Mesenchymal stem cell (in vitro differentiated cells and primary cell): ENCODE results near the gene BAHCC1.
A peak's percentile ranks its signal among the peaks of the same experiment; 100 is the strongest.

Experiments used
- DNase-seq: peaks from one replicate; pipeline ENCODE4 v3.0.0-alpha.2; 2013
- H2AFZ ChIP-seq: one replicate; pipeline ENCODE4 v1.6.1; 2013; ENCODE audit warnings: low read depth, mild to moderate bottlenecking, control low read depth, inconsistent platforms, low read length, moderate library complexity
- H2AK5ac ChIP-seq: 2 replicates; pipeline ENCODE4 v1.6.1; 2013; ENCODE audit warnings: low read length, moderate library complexity, mild to moderate bottlenecking, inconsistent platforms; ENCODE audit not compliant: severe bottlenecking
- H2BK120ac ChIP-seq: one replicate; pipeline ENCODE4 v1.6.1; 2013; ENCODE audit warnings: low read depth, mild to moderate bottlenecking, inconsistent platforms, low read length, moderate library complexity
- H2BK12ac ChIP-seq, 2 experiments: one replicate each; pipeline ENCODE4 v1.6.1; 2013; ENCODE audit warnings: inconsistent platforms in 2 of 2, low read length in 2 of 2, mild to moderate bottlenecking in 2 of 2, moderate library complexity in 2 of 2, control low read depth in 1 of 2
- H2BK15ac ChIP-seq: one replicate; pipeline ENCODE4 v1.6.1; 2013; ENCODE audit warnings: mild to moderate bottlenecking, low read depth, inconsistent platforms; ENCODE audit not compliant: poor library complexity, severe bottlenecking
- H2BK5ac ChIP-seq: 2 replicates; pipeline ENCODE4 v1.6.1; 2013; ENCODE audit warnings: low read depth, mild to moderate bottlenecking, low read length, control low read depth, inconsistent platforms; ENCODE audit not compliant: poor library complexity, severe bottlenecking
- H3K14ac ChIP-seq, 2 experiments: one replicate each; pipeline ENCODE4 v1.6.1; 2013; ENCODE audit warnings: inconsistent platforms in 2 of 2, low read length in 2 of 2, control low read depth in 1 of 2, mild to moderate bottlenecking in 1 of 2, moderate library complexity in 1 of 2
- H3K18ac ChIP-seq, 2 experiments: one replicate each; pipeline ENCODE4 v1.6.1; 2013; ENCODE audit warnings: inconsistent platforms in 2 of 2, low read length in 2 of 2, control low read depth in 1 of 2, low read depth in 1 of 2, mild to moderate bottlenecking in 1 of 2
- H3K23ac ChIP-seq, 2 experiments: one replicate each; pipeline ENCODE4 v1.6.1; 2013; ENCODE audit warnings: inconsistent platforms in 2 of 2, low read length in 2 of 2, mild to moderate bottlenecking in 2 of 2, moderate library complexity in 2 of 2, control low read depth in 1 of 2
- H3K27ac ChIP-seq: 2 replicates; pipeline ENCODE4 v1.5.1; 2013; ENCODE audit warnings: mild to moderate bottlenecking, moderate library complexity, low read length, control low read depth, inconsistent platforms; ENCODE audit not compliant: poor library complexity, severe bottlenecking
- H3K27me3 ChIP-seq, 2 experiments: 2 replicates each; pipeline versions ENCODE4 v1.6.1 to v1.7.0; 2013; ENCODE audit warnings: low read length in 2 of 2, mild to moderate bottlenecking in 2 of 2, moderate library complexity in 2 of 2, control low read depth in 1 of 2, inconsistent platforms in 1 of 2; ENCODE audit not compliant: control insufficient read depth in 1 of 2, insufficient read depth in 1 of 2
- H3K36me3 ChIP-seq, 2 experiments: 2 replicates each; pipeline versions ENCODE4 v1.6.1 to v1.7.0; 2013; ENCODE audit warnings: low read length in 2 of 2, control low read depth in 1 of 2, inconsistent platforms in 1 of 2, low read depth in 1 of 2, mild to moderate bottlenecking in 1 of 2; ENCODE audit not compliant: insufficient read depth in 2 of 2, control insufficient read depth in 1 of 2
- H3K4ac ChIP-seq, 2 experiments: one replicate each; pipeline ENCODE4 v1.6.1; 2013; ENCODE audit warnings: inconsistent platforms in 2 of 2, low read length in 2 of 2, mild to moderate bottlenecking in 2 of 2, moderate library complexity in 2 of 2, control low read depth in 1 of 2, low read depth in 1 of 2
- H3K4me1 ChIP-seq: 2 replicates; pipeline ENCODE4 v1.6.1; 2013; ENCODE audit warnings: low read depth, low read length, control low read depth; ENCODE audit not compliant: control insufficient read depth, insufficient read depth
- H3K4me2 ChIP-seq: 2 replicates; pipeline ENCODE4 v1.6.1; 2013; ENCODE audit warnings: low read length, mild to moderate bottlenecking, inconsistent platforms; ENCODE audit not compliant: poor library complexity, severe bottlenecking
- H3K4me3 ChIP-seq, 2 experiments: 2 replicates each; pipeline versions ENCODE4 v1.5.1 to v1.7.0; 2013; ENCODE audit warnings: low read length in 2 of 2, mild to moderate bottlenecking in 2 of 2, control low read depth in 1 of 2, low read depth in 1 of 2; ENCODE audit not compliant: insufficient read depth in 1 of 2
- H3K79me1 ChIP-seq: replicated peaks from 2 replicates; pipeline ENCODE4 v1.6.1; 2013; ENCODE audit warnings: mild to moderate bottlenecking, control low read depth, low read length, inconsistent platforms; ENCODE audit not compliant: poor library complexity, severe bottlenecking
- H3K9ac ChIP-seq: 2 replicates; pipeline ENCODE4 v1.7.0; 2013; ENCODE audit warnings: mild to moderate bottlenecking, low read length, moderate library complexity
- H3K9me3 ChIP-seq: 2 replicates; pipeline ENCODE4 v1.7.0; 2013; ENCODE audit warnings: mild to moderate bottlenecking, low read length; ENCODE audit not compliant: control insufficient read depth
- H4K8ac ChIP-seq: one replicate; pipeline ENCODE4 v1.6.1; 2013; ENCODE audit warnings: inconsistent platforms, mild to moderate bottlenecking, low read length, moderate library complexity
- H4K91ac ChIP-seq: one replicate; pipeline ENCODE4 v1.6.1; 2013; ENCODE audit warnings: mild to moderate bottlenecking, low read length, inconsistent platforms
- WGBS: methylation state at CpG from one replicate; pipeline ENCODE4 v1.1.7; 2013; ENCODE audit warnings: mixed read lengths; 5-methylcytosine and 5-hydroxymethylcytosine counted together

Gene BAHCC1

DNA sequence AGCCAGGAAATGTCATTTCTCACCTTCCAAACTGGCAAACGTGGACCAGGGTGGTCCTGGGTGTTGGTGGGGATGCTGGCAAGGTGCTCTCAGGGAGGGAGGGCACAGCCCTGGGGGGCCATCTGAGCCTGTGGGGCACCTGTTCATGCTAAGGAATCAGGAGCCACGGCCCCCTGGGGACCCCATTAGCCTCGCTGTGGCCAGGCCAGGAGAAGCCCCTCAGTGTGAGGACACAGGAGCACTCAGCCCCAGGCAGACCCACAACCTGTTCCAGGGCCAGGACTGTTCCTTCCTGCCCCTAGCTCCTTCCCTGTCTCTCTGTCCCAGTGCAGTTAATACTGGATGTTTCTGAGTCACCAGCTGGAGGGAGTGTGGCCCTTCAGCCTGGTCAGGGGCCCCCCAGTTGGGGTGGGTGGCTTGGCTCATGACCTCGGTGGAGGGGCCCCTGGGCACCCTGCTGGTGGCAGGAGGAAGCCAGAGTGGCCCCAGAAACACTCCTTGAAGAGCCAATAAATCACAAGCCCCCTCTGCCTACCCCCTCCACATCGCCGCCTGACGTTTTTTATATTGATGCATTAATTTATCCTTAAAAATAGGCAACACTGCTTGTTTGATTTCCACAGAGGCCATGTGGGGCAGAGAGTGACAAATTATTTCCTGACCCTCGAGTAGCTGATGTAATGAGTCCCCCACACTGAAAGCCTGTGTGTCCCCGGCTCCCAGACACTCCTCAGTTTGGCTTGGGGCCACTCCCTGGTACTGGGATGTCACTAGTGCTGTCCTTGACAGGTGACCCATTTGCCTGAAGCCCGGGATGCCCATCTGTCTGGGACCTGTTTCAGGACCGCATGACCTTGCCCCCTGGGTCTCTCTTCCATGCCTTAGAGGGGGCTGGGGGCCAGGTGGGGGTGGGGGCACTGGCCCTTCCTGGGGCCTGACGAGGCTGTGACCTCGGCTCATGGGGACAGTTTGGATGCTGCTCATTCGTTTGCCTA lies 95.0 kb downstream of the BAHCC1 start:
- Histone ChIP-seq H3K36me3 (no peaks in the 10 kb centered on the region), H3K4me1 (peaks cover 35% of the 10 kb centered on the region), H4K91ac (peak overlapping the region; percentile 66), H3K4ac (peak overlapping the region in 1 of 2 experiments; percentile 47), H3K9ac (no peak overlapping the region), H3K14ac (peak overlapping the region in 1 of 2 experiments; percentile 53), H3K27ac (no peak overlapping the region), H3K27me3 (peaks cover 19 to 47% of the 10 kb centered on the region in 2 experiments), H2BK15ac (no peak overlapping the region), H2BK5ac (peak overlapping the region; percentile 33), H3K4me3 (no peak overlapping the region), H4K8ac (peak overlapping the region; percentile 35), H2BK120ac (no peak overlapping the region), H3K18ac (peak overlapping the region in 1 of 2 experiments; percentile 13), H3K23ac (peak overlapping the region in 1 of 2 experiments; percentile 35), H3K4me2 (no peak overlapping the region), H2AK5ac (peak overlapping the region; percentile 29), H3K79me1 (no peaks in the 10 kb centered on the region), H3K9me3 (no peaks in the 10 kb centered on the region), H2AFZ (no peak overlapping the region), H2BK12ac (peak overlapping the region in 1 of 2 experiments; percentile 23)
- DNase-seq, result no peak
- 60% methylated on average over 14 of the region's 14 CpGs for WGBS

DNA sequence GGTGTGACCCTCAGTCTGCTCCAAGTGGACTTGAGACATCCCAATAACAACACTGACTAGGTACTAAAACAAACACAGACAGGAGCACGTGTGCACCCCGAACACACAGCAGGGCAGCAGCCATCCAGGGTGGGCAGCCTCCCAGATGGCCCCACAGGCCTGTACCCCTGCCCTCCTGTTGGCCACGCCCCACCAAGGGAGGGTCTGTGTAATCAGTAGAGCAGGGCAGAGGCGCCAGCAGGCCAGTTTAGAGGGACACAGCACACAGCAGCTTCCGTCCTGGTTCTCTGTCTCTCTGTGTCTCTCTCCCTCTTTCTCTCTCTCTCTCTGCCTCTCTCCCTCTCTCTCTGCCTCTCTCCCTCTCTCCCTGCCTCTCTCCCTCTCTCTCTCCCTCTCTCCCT lies 95.9 kb downstream of the BAHCC1 start:
- Histone ChIP-seq H3K27ac (no peak overlapping the region), H2BK5ac (no peak overlapping the region), H4K91ac (no peak overlapping the region), H3K4ac (no peak overlapping the region), H3K9me3 (no peaks in the 10 kb centered on the region), H3K23ac (peak overlapping the region in 1 of 2 experiments; percentile 34), H3K18ac (no peak overlapping the region), H2AFZ (no peak overlapping the region), H3K27me3 (peaks cover 19 to 53% of the 10 kb centered on the region in 2 experiments), H3K36me3 (no peaks in the 10 kb centered on the region), H3K4me2 (no peak overlapping the region), H4K8ac (no peak overlapping the region), H2BK12ac (no peak overlapping the region), H3K9ac (no peak overlapping the region), H3K14ac (no peak overlapping the region), H3K4me1 (peaks cover 35% of the 10 kb centered on the region), H2AK5ac (no peak overlapping the region), H3K79me1 (no peaks in the 10 kb centered on the region), H2BK120ac (no peak overlapping the region), H2BK15ac (no peak overlapping the region), H3K4me3 (no peak overlapping the region)
- 58% methylated on average over 5 of the region's 5 CpGs for WGBS
- DNase-seq, result no peak

DNA sequence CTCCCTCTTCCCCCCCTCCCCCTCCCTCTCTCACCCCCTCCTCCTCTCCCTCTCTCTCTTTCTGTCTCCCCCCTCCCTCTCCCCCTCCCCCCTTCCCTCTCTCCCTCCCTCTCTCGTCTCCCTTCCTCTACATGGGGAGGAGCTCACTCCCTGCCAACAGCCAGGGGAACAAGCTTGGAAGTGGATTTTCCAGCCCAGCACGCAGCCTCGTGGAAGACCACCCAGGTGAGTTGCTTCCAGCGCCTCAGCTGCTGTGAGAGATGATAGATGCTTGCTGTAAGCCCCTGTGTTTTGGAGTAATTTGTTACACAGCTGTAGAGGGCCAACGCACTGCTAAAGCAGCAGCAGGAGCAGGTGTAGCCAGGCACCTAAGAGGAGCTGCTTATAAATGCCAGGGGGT lies 96.5 kb downstream of the BAHCC1 start:
- H3K27me3 ChIP-seq, result peaks cover 19 to 58% of the 10 kb centered on the region in 2 experiments
- H3K18ac ChIP-seq, result no peak overlapping the region
- H4K91ac ChIP-seq, result no peak overlapping the region
- no peak overlapping the region for H4K8ac ChIP-seq
- H2BK15ac ChIP-seq, result no peak overlapping the region
- H3K27ac ChIP-seq, result no peak overlapping the region
- no peaks in the 10 kb centered on the region for H3K79me1 ChIP-seq
- no peak overlapping the region for H2BK120ac ChIP-seq
- H3K4ac ChIP-seq, result no peak overlapping the region
- WGBS, result 20% methylated on average over 5 of the region's 5 CpGs
- H3K9ac ChIP-seq, result no peak overlapping the region
- DNase-seq, result no peak
- no peak overlapping the region for H2AK5ac ChIP-seq
- H3K4me3 ChIP-seq, result no peak overlapping the region
- H3K4me1 ChIP-seq, result peaks cover 35% of the 10 kb centered on the region
- H3K14ac ChIP-seq, result no peak overlapping the region
- H2BK12ac ChIP-seq, result no peak overlapping the region
- H3K4me2 ChIP-seq, result no peak overlapping the region
- H2AFZ ChIP-seq, result no peak overlapping the region
- no peaks in the 10 kb centered on the region for H3K9me3 ChIP-seq
- no peak overlapping the region for H3K23ac ChIP-seq
- H2BK5ac ChIP-seq, result no peak overlapping the region
- no peaks in the 10 kb centered on the region for H3K36me3 ChIP-seq

DNA sequence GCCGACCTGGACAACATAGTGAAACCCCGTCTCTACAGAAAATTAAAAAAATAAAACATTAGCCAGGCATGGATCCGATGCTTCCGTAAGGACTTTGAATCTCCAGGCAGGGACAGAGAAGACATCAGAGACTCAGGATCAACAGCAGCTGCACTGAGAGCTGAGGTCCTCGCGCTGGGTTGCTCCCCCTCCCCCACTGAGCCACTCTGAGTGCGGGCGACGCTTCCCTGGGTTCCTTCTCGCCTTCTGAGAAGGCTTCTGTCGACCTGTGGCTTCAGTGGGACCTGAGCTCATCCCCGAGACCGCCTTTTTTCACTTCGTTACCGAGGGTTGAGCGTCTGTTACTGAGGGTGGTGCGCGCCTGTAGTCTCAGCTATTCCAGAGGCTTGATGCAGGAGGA lies 96.9 kb downstream of the BAHCC1 start:
- WGBS, result 76% methylated on average over 18 of the region's 18 CpGs
- Histone ChIP-seq H3K4me3 (no peak overlapping the region), H3K4ac (no peak overlapping the region)

More for the DNA sequence above, 96.9 kb downstream of the BAHCC1 start:
- no peaks in the 10 kb centered on the region for H3K79me1 ChIP-seq
- no peak overlapping the region for H4K91ac ChIP-seq
- H2BK120ac ChIP-seq, result no peak overlapping the region
- no peak overlapping the region for H2BK5ac ChIP-seq
- no peak overlapping the region for H2AK5ac ChIP-seq
- DNase-seq, result no peak
- H3K27me3 ChIP-seq, result peaks cover 19 to 58% of the 10 kb centered on the region in 2 experiments
- H2BK15ac ChIP-seq, result no peak overlapping the region
- H3K36me3 ChIP-seq, result no peaks in the 10 kb centered on the region
- no peak overlapping the region for H3K27ac ChIP-seq
- no peak overlapping the region for H3K9ac ChIP-seq
- no peak overlapping the region for H2AFZ ChIP-seq
- H4K8ac ChIP-seq, result no peak overlapping the region
- no peak overlapping the region for H3K4me2 ChIP-seq
- H3K14ac ChIP-seq, result no peak overlapping the region
- no peaks in the 10 kb centered on the region for H3K9me3 ChIP-seq
- no peak overlapping the region for H3K18ac ChIP-seq
- H2BK12ac ChIP-seq, result no peak overlapping the region
- H3K4me1 ChIP-seq, result peaks cover 35% of the 10 kb centered on the region
- no peak overlapping the region for H3K23ac ChIP-seq
